GM12891 (cell line): ENCODE data around the gene THADA.

ENCODE experiments used
- POLR2A ChIP-seq: IDR thresholded peaks from 2 replicates; pipeline ENCODE4 v1.6.1; 2011; ENCODE audit warnings: low read depth, low read length, control low read depth
- POLR2AphosphoS5 ChIP-seq: IDR thresholded peaks from 2 replicates; pipeline ENCODE4 v1.6.1; 2011; ENCODE audit warnings: low read depth, low read length, control low read depth
- SPI1 ChIP-seq: IDR thresholded peaks from 2 replicates; pipeline ENCODE4 v1.6.1; 2011; ENCODE audit warnings: low read depth, low read length, control low read depth
- TAF1 ChIP-seq: IDR thresholded peaks from 2 replicates; pipeline ENCODE4 v1.6.1; 2011; ENCODE audit warnings: low read depth, low read length, control low read depth

GRCh38 chr2:43225093-43225787 is 370.6 kb downstream of the THADA start:
- TF ChIP-seq POLR2AphosphoS5 (peak; percentile 49), POLR2A (no peak; the same call in 1 of the 2 replicates), TAF1 (no peak), SPI1 (0 out of 2 replicates have a peak, but pooled peaks have one; percentile 40)
